ENCODE measurements around the gene TMEM185A. TPM values are rescaled to one million over a fixed set of nuclear protein-coding genes. Genes with fewer than 3 reads are reported as not detected.

Gene TMEM185A
- total and polyA plus RNA-seq, 2 donors (not counting 1 experiment from before 2014, with no cell fraction given) = 17.3 to 24.9 TPM

Other genes with a start within 250 kb of the TMEM185A start
- 21.3 and 36.2 TPM in 2 replicates for gene IDS, start 126.5 kb downstream of the TMEM185A start, total RNA-seq
- gene IDS, start 126.5 kb downstream of the TMEM185A start, polyA plus RNA-seq = 57.0 and 65.0 TPM in 2 replicates
- 13.5 and 15.4 TPM in 2 replicates for gene EOLA1, start 90.8 kb downstream of the TMEM185A start, total RNA-seq
- 12.6 and 14.1 TPM in 2 replicates for gene EOLA1, start 90.8 kb downstream of the TMEM185A start, polyA plus RNA-seq
- gene HSFX3, start 81.9 kb downstream of the TMEM185A start, total RNA-seq = not detected in 2 replicates
- not detected in 2 replicates for gene HSFX3, start 81.9 kb downstream of the TMEM185A start, polyA plus RNA-seq
- gene MAGEA9B, start 44.3 kb downstream of the TMEM185A start, total RNA-seq = not detected in 2 replicates
- gene MAGEA9B, start 44.3 kb downstream of the TMEM185A start, polyA plus RNA-seq = not detected in 2 replicates
- gene HSFX2, start 36.5 kb downstream of the TMEM185A start, total RNA-seq = 0.26 and 0.50 TPM in 2 replicates
- 0.26 TPM in 1 of 2 replicates, not detected in the other for gene HSFX2, start 36.5 kb downstream of the TMEM185A start, polyA plus RNA-seq
- gene MAGEA11, start 80.3 kb upstream of the TMEM185A start, total RNA-seq = not detected in 2 replicates
- gene MAGEA11, start 80.3 kb upstream of the TMEM185A start, polyA plus RNA-seq = not detected in 2 replicates
- gene HSFX1, start 142.3 kb upstream of the TMEM185A start, total RNA-seq = 0.51 and 0.66 TPM in 2 replicates
- gene HSFX1, start 142.3 kb upstream of the TMEM185A start, polyA plus RNA-seq = 0.15 and 0.27 TPM in 2 replicates
- not detected in 2 replicates for gene MAGEA9, start 150.1 kb upstream of the TMEM185A start, total RNA-seq
- gene MAGEA9, start 150.1 kb upstream of the TMEM185A start, polyA plus RNA-seq = not detected in 2 replicates
- not detected in 2 replicates for gene MAGEA8, start 249.4 kb upstream of the TMEM185A start, total RNA-seq
- gene MAGEA8, start 249.4 kb upstream of the TMEM185A start, polyA plus RNA-seq = not detected in 2 replicates